Esophagus muscularis mucosa (tissue), 2 donors: ENCODE measurements around the gene XYLB.
"Not testable (repeated sequence)": the region's sequence is repeated elsewhere in the genome, so short reads cannot be mapped to it uniquely, and the experiment has no call there.

Source experiments
- POLR2A ChIP-seq: fragments of 450-650 bp; IDR thresholded peaks from one replicate; pipeline ENCODE4 v1.6.1; 2017; ENCODE audit warnings: antibody characterized with exemption, moderate library complexity, mild to moderate bottlenecking, low read depth
- POLR2AphosphoS5 ChIP-seq, 2 donors: sonication (generic); formaldehyde crosslinking; IDR thresholded peaks; one replicate each; pipeline ENCODE4 v1.6.1; 2017; ENCODE audit warnings: antibody characterized with exemption in 2 of 2

DNA sequence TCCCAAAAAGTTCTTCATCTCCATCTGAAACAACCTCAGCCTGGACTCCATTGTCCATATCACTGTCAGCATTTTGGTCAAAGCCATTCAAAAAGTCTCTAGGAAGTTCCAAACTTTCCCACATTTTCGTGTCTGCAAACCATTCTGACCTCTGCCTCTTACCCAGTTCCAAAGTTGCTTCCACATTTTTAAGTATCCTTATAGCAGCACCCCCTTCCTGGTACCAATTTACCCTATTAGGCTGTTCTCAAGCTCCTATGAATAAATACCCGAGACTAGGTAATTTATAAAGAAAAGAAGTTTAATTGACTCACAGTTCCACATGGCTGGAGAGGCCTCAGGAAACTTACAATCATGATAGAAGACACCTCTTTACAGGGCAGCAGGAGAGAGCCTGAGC, 87.1 kb downstream of the XYLB start:
- not testable (repeated sequence) for TF ChIP-seq POLR2A; POLR2AphosphoS5 (IDR thresholded peaks at IDR 0.05)
